Measurements from ENCODE around the gene ZNF488.

Gene ZNF488

GRCh38 chr10:47353351-47353750 lies 30.7 kb downstream of the ZNF488 start:
- no peak for DNase-seq (ENCODE audit: extremely low spot score)
- CTCF ChIA-PET = interaction anchor here (2.2 to 2.5 kb wide), 3 partner anchors 9 to 13 kb away, joined by 7 to 9 read pairs (median 8); no protein-coding TSS in a partner anchor
- POLR2A ChIA-PET = no interaction called here
- TF ChIP-seq, protein P1, sequence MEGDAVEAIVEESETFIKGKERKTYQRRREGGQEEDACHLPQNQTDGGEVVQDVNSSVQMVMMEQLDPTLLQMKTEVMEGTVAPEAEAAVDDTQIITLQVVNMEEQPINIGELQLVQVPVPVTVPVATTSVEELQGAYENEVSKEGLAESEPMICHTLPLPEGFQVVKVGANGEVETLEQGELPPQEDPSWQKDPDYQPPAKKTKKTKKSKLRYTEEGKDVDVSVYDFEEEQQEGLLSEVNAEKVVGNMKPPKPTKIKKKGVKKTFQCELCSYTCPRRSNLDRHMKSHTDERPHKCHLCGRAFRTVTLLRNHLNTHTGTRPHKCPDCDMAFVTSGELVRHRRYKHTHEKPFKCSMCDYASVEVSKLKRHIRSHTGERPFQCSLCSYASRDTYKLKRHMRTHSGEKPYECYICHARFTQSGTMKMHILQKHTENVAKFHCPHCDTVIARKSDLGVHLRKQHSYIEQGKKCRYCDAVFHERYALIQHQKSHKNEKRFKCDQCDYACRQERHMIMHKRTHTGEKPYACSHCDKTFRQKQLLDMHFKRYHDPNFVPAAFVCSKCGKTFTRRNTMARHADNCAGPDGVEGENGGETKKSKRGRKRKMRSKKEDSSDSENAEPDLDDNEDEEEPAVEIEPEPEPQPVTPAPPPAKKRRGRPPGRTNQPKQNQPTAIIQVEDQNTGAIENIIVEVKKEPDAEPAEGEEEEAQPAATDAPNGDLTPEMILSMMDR (IDR thresholded peaks at IDR 0.05; ENCODE audit: control extremely low read depth, extremely low read depth, low read depth, missing control alignments) = no peak

DNA sequence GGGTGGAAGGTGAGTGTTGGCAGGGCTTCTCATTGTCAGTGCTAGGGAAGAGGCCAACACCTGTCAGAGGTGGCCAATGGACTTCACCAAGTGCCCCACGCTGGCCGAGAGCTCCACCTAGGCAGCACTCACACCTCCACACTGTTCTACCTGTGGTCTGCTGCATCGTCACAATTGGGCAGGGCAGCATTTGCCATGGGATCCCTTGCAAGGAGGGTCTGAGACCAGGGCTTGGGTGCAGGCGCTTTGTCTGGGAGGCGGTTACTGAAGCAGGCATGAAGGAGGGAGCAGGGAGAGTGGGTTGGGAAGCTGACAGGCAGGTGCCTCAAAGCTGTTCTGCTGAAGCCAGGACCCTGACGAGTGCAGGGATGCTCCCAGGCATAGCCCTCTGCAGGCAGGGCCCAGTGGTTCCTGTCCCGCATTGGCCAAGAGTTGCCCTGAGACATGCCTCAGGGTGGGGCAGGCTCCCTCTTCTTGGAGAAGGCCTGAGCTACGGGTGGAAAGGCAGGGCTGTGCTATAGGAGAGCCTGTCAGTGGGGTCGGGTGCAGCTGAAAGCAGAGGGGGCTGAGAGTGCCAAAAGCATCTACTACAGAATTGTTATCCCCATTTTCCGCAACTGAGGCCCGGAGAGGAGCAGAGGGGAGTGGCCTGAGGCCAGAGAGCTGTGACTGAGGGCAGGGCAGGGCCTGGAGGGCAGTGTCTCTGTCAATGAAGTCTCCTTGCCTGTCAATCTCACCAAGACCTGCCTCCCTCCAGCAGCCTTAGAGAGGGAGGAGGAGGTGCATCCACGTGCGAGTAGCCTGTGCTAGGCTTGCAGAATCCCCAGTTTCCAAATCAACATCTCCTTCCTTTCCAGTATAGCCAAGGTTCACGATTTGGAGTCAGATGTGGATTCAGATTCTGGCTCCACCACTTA lies 31.9 kb downstream of the ZNF488 start:
- POLR2A ChIA-PET = no interaction called here
- TF ChIP-seq, protein P1 (IDR thresholded peaks at IDR 0.05; ENCODE audit: control extremely low read depth, extremely low read depth, low read depth, missing control alignments) = no peak
- DNase-seq (ENCODE audit: extremely low spot score) = no peak
- CTCF ChIA-PET = interaction anchor here (1.7 to 2.2 kb wide), 3 partner anchors 10 to 13 kb away, joined by 6 to 8 read pairs (median 7); no protein-coding TSS in a partner anchor

DNA sequence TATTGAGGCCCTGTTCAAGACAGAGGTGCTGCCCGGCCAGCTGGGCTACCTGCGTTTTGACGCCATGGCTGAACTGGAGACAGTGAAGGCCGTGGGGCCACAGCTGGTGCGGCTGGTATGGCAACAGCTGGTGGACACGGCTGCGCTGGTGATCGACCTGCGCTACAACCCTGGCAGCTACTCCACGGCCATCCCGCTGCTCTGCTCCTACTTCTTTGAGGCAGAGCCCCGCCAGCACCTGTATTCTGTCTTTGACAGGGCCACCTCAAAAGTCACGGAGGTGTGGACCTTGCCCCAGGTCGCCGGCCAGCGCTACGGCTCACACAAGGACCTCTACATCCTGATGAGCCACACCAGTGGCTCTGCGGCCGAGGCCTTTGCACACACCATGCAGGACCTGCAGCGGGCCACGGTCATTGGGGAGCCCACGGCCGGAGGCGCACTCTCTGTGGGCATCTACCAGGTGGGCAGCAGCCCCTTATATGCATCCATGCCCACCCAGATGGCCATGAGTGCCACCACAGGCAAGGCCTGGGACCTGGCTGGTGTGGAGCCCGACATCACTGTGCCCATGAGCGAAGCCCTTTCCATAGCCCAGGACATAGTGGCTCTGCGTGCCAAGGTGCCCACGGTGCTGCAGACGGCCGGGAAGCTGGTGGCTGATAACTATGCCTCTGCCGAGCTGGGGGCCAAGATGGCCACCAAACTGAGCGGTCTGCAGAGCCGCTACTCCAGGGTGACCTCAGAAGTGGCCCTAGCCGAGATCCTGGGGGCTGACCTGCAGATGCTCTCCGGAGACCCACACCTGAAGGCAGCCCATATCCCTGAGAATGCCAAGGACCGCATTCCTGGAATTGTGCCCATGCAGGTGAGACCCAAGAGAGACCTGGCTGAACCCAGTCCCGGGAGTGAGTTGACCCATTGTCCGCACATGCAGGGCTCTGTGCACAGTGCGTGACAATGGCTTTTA lies 33.1 kb downstream of the ZNF488 start:
- TF ChIP-seq, protein P1 (IDR thresholded peaks at IDR 0.05; ENCODE audit: control extremely low read depth, extremely low read depth, low read depth, missing control alignments) = no peak
- ChIA-PET POLR2A (no interaction called here), CTCF (interaction anchor here (0.7 to 1.7 kb wide), 3 partner anchors 10 to 11 kb away, joined by 3 to 6 read pairs (median 4); no protein-coding TSS in a partner anchor)
- DNase-seq (ENCODE audit: extremely low spot score) = no peak

DNA sequence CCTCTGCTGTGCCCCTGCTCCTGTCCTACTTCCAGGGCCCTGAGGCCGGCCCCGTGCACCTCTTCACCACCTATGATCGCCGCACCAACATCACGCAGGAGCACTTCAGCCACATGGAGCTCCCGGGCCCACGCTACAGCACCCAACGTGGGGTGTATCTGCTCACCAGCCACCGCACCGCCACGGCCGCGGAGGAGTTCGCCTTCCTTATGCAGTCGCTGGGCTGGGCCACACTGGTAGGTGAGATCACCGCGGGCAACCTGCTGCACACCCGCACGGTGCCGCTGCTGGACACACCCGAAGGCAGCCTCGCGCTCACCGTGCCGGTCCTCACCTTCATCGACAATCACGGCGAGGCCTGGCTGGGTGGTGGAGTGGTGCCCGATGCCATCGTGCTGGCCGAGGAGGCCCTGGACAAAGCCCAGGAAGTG lies 34.1 kb downstream of the ZNF488 start:
- ChIA-PET CTCF (interaction anchor here (0.7 to 1.2 kb wide), 2 partner anchors 9 to 12 kb away, joined by 3 to 4 read pairs; no protein-coding TSS in a partner anchor), POLR2A (no interaction called here)
- TF ChIP-seq, protein P1 (IDR thresholded peaks at IDR 0.05; ENCODE audit: control extremely low read depth, extremely low read depth, low read depth, missing control alignments) = no peak
- no peak for DNase-seq (ENCODE audit: extremely low spot score)

DNA sequence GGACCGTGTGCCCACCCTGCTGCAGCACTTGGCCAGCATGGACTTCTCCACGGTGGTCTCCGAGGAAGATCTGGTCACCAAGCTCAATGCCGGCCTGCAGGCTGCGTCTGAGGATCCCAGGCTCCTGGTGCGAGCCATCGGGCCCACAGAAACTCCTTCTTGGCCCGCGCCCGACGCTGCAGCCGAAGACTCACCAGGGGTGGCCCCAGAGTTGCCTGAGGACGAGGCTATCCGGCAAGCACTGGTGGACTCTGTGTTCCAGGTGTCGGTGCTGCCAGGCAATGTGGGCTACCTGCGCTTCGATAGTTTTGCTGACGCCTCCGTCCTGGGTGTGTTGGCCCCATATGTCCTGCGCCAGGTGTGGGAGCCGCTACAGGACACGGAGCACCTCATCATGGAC lies 34.6 kb downstream of the ZNF488 start:
- ChIA-PET CTCF (no interaction called here), POLR2A (no interaction called here)
- TF ChIP-seq, protein P1 (IDR thresholded peaks at IDR 0.05; ENCODE audit: control extremely low read depth, extremely low read depth, low read depth, missing control alignments) = no peak
- no peak for DNase-seq (ENCODE audit: extremely low spot score)
